Measurements from ENCODE around the gene TUBA3C.
"Not testable (repeated sequence)": the region's sequence is repeated elsewhere in the genome, so short reads cannot be mapped to it uniquely, and the experiment has no call there.

GRCh38 chr13:19189911-19190310, 8.3 kb upstream of the TUBA3C start:
- TF ChIP-seq POLR2AphosphoS5, POLR2A (IDR thresholded peaks at IDR 0.05; ENCODE audit: low read depth, low read length): not testable (repeated sequence)
